ENCODE data around the gene EFCAB6. TPM values are rescaled to one million over a fixed set of nuclear protein-coding genes. Genes with fewer than 3 reads are reported as not detected.

The EFCAB6 gene
- total RNA-seq, 1 experiment from 2014 or later, result 0.54 TPM

- DNase-seq (ENCODE audit: low read depth), result no peak
Measured at GRCh38 chr22:43505896-43506295, 306.2 kb downstream of the EFCAB6 start.

- no peak for DNase-seq (ENCODE audit: low read depth)
Measured at GRCh38 chr22:43505423-43505822, 306.7 kb downstream of the EFCAB6 start.

GRCh38 chr22:43504666-43505261 lies 307.3 kb downstream of the EFCAB6 start:
- no peak for DNase-seq (ENCODE audit: low read depth)

- DNase-seq (ENCODE audit: low read depth), result no peak
Measured at GRCh38 chr22:43504068-43504467, 308.0 kb downstream of the EFCAB6 start.

GRCh38 chr22:43502306-43502874 lies 309.7 kb downstream of the EFCAB6 start:
- DNase-seq (ENCODE audit: low read depth), result no peak

GRCh38 chr22:43501878-43502277 lies 310.2 kb downstream of the EFCAB6 start:
- no peak for DNase-seq (ENCODE audit: low read depth)

- no peak for DNase-seq (ENCODE audit: low read depth)
Measured at GRCh38 chr22:43500792-43501785, 311.0 kb downstream of the EFCAB6 start.

GRCh38 chr22:43498856-43499253 lies 313.2 kb downstream of the EFCAB6 start:
- DNase-seq (ENCODE audit: low read depth), result no peak

GRCh38 chr22:43497956-43498855 lies 313.9 kb downstream of the EFCAB6 start:
- no peak for DNase-seq (ENCODE audit: low read depth)

- DNase-seq (ENCODE audit: low read depth), result no peak
Measured at GRCh38 chr22:43493297-43493696, 318.8 kb downstream of the EFCAB6 start.

GRCh38 chr22:43491737-43492136 lies 320.4 kb downstream of the EFCAB6 start:
- DNase-seq (ENCODE audit: low read depth), result no peak

GRCh38 chr22:43491177-43491576 lies 320.9 kb downstream of the EFCAB6 start:
- DNase-seq (ENCODE audit: low read depth), result no peak

GRCh38 chr22:43490311-43490710 lies 321.8 kb downstream of the EFCAB6 start:
- DNase-seq (ENCODE audit: low read depth), result no peak

GRCh38 chr22:43488937-43489336 lies 323.2 kb downstream of the EFCAB6 start:
- no peak for DNase-seq (ENCODE audit: low read depth)

GRCh38 chr22:43488031-43488866 lies 323.9 kb downstream of the EFCAB6 start:
- DNase-seq (ENCODE audit: low read depth), result no peak

- no peak for DNase-seq (ENCODE audit: low read depth)
Measured at GRCh38 chr22:43487311-43488030, 324.6 kb downstream of the EFCAB6 start.

- DNase-seq (ENCODE audit: low read depth), result no peak
Measured at GRCh38 chr22:43485502-43486089, 326.5 kb downstream of the EFCAB6 start.

GRCh38 chr22:43484227-43484626 lies 327.9 kb downstream of the EFCAB6 start:
- no peak for DNase-seq (ENCODE audit: low read depth)

GRCh38 chr22:43483669-43484068 lies 328.4 kb downstream of the EFCAB6 start:
- no peak for DNase-seq (ENCODE audit: low read depth)

- DNase-seq (ENCODE audit: low read depth), result no peak
Measured at GRCh38 chr22:43483266-43483665, 328.8 kb downstream of the EFCAB6 start.

Data from M059J (cell line).